Astrocyte (in vitro differentiated cells and primary cell): ENCODE measurements around the gene MAGEA10.

Experiments used
- EZH2 ChIP-seq: IDR thresholded peaks from 2 replicates; pipeline ENCODE4 v1.6.1; 2012; ENCODE audit warnings: mild to moderate bottlenecking, low read length, inconsistent platforms; ENCODE audit not compliant: insufficient read depth
- TF ChIP-seq, protein P1 (sequence below): IDR thresholded peaks from 2 replicates; pipeline ENCODE4 v1.5.1; 2011; ENCODE audit warnings: low read depth, mild to moderate bottlenecking, inconsistent platforms, low read length, moderate library complexity; ENCODE audit not compliant: insufficient read depth

DNA sequence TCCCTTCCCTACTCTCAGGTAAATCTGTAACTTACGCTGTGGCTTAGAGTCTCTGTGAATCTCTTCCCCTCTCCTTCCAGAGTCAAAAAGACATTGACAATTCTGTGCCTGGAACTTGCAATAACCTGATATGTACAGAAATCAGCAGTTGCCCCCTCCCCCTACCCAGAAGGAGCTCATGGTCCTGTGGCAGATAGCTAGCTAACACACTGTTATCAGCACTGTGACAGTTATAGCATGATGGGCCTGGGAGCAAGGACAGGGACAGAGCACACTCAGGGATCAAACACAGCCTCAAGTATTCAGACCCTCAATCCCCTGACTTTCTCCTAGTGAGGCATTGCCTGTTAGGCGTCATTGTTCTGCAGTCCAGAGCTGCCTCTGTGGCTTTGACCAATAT lies 18.7 kb upstream of the MAGEA10 start:
- TF ChIP-seq, protein P1, sequence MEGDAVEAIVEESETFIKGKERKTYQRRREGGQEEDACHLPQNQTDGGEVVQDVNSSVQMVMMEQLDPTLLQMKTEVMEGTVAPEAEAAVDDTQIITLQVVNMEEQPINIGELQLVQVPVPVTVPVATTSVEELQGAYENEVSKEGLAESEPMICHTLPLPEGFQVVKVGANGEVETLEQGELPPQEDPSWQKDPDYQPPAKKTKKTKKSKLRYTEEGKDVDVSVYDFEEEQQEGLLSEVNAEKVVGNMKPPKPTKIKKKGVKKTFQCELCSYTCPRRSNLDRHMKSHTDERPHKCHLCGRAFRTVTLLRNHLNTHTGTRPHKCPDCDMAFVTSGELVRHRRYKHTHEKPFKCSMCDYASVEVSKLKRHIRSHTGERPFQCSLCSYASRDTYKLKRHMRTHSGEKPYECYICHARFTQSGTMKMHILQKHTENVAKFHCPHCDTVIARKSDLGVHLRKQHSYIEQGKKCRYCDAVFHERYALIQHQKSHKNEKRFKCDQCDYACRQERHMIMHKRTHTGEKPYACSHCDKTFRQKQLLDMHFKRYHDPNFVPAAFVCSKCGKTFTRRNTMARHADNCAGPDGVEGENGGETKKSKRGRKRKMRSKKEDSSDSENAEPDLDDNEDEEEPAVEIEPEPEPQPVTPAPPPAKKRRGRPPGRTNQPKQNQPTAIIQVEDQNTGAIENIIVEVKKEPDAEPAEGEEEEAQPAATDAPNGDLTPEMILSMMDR, result no peak
- TF ChIP-seq EZH2, result no peak
